22Rv1 (cell line): ENCODE measurements around the gene NUP160.
"Not testable (repeated sequence)": the region's sequence is repeated elsewhere in the genome, so short reads cannot be mapped to it uniquely, and the experiment has no call there.

Experiments used
- CTCF ChIP-seq: fragments of 450-650 bp; IDR thresholded peaks from 2 replicates; pipeline ENCODE4 v1.5.1; 2017; ENCODE audit warnings: mild to moderate bottlenecking
- ZFX ChIP-seq: fragments of 450-650 bp; IDR thresholded peaks from 2 replicates; pipeline ENCODE4 v1.6.1; 2017; ENCODE audit warnings: antibody characterized with exemption, borderline replicate concordance

- TF ChIP-seq CTCF, ZFX: not testable (repeated sequence)
Measured at GRCh38 chr11:47790017-47790416, 58.1 kb downstream of the NUP160 start.
